Measurements from ENCODE around the gene MACROD2.

DNA sequence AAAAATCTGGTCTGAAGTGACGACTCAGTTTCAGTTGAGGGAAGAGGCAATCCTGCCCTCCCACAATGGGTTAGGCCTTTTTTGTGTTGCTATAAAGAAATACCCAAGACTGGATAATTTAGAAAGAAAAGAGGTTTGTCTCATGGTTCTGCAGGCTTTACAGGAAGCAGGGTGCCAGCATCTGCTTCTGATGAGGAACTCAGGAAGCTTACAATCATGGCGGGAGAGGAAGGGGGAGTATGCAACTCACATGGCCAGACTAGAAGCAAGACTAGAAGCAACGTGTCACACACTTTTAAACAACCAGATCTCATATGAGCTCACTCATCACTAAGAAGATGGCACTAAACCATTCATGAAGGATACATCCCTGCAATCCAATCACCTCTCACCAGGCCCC lies 2048.6 kb downstream of the MACROD2 start:
- TF ChIP-seq, protein P1, sequence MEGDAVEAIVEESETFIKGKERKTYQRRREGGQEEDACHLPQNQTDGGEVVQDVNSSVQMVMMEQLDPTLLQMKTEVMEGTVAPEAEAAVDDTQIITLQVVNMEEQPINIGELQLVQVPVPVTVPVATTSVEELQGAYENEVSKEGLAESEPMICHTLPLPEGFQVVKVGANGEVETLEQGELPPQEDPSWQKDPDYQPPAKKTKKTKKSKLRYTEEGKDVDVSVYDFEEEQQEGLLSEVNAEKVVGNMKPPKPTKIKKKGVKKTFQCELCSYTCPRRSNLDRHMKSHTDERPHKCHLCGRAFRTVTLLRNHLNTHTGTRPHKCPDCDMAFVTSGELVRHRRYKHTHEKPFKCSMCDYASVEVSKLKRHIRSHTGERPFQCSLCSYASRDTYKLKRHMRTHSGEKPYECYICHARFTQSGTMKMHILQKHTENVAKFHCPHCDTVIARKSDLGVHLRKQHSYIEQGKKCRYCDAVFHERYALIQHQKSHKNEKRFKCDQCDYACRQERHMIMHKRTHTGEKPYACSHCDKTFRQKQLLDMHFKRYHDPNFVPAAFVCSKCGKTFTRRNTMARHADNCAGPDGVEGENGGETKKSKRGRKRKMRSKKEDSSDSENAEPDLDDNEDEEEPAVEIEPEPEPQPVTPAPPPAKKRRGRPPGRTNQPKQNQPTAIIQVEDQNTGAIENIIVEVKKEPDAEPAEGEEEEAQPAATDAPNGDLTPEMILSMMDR (IDR thresholded peaks at IDR 0.05): no peak
- TF ChIP-seq POLR2AphosphoS5 (IDR thresholded peaks at IDR 0.05) (no peak), EP300 (IDR thresholded peaks at IDR 0.05) (no peak), POLR2A (IDR thresholded peaks at IDR 0.05) (no peak)

Measured in suprapubic skin (tissue), 4 donors.